GM12874 (cell line): Measurements from ENCODE around the gene RAET1L.

Source experiments
- CTCF ChIP-seq: IDR thresholded peaks from 2 replicates; pipeline ENCODE4 v1.5.1; 2011; ENCODE audit warnings: low read depth, mild to moderate bottlenecking, control low read depth, low read length, moderate library complexity; ENCODE audit not compliant: insufficient read depth

The RAET1L gene

GRCh38 chr6:150029749-150030148 is 4.4 kb upstream of the RAET1L start:
- TF ChIP-seq CTCF = no peak

- no peak for TF ChIP-seq CTCF
These were observed 3.9 kb upstream of the RAET1L start for GRCh38 chr6:150029276-150029675.

DNA sequence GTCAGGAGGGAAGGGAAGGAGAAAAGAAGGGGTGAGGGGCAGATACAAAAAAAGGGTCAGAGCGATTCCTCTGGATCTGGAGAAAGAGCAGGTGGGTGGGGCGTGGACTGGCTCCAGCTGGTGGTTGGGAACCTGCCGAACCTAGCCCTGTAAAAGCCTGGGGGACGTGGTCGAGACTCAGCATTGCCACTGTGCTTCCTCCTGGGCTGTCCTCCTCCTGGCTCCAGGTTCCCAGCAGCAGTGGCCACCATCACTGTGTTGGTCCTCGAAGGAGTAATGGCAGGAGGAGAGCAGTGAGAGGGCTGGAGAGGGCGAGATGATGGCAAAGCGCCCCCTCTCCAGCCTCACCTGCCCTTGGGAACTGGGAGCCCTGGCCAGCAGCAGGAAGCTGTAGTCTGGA is 3.5 kb upstream of the RAET1L start:
- TF ChIP-seq CTCF = no peak

- TF ChIP-seq CTCF = no peak
These were observed 2.7 kb upstream of the RAET1L start for GRCh38 chr6:150027806-150028565.

GRCh38 chr6:150026976-150027805 is 1.9 kb upstream of the RAET1L start:
- no peak for TF ChIP-seq CTCF

- TF ChIP-seq CTCF = no peak
These were observed 631 bp downstream of the RAET1L start for GRCh38 chr6:150024646-150025155.

DNA sequence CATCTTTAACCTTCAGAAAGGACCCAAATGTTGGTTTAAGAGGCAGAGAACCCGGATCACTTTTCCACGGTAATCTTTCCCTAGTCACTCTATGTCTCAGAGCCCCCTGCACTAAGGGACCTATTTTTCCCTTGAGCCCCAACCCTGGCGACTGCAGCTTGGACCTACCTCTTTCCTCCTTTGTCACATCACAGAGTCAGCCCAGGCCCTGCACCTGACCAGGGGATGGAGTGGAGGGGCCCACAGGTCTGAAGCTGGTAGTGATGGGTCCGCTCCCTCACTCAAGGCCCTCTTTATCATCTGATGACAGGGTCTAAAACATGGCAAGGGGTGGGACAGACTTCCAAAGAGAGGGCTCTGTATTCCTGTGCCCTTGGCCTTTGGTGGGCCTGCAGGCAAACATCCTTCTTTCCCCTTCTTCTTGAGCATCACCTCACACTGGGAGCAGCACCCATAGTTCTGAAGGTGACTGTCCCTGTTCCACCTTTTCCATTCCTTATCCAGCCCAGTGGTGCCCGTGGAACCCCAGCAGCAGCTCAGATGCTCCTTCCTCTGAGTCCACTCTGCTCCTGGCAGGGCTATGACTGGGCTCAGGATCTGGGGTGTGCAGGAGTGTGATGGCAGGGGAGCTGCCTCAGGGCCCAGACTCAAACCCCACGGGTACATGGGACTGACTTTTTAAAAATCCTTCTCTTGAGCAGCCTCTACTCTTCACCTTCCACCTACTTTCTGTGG is 6.3 kb downstream of the RAET1L start:
- TF ChIP-seq CTCF = no peak
